IMR-90 (cell line): ENCODE results near the gene TLR10. TPM values are rescaled to one million over a fixed set of nuclear protein-coding genes. Genes with fewer than 3 reads are reported as not detected.

Experiments used
- ATAC-seq: fragments of 200-7000 bp; cut with Tn5 transposase; 2 replicates; pipeline ENCODE4 v1.9.1; 2020; ENCODE audit warnings: low read depth, mild to moderate bottlenecking, moderate library complexity
- BruUV-seq: library from RNA; stranded (reverse); fragments of 400-500 nt; replicated peaks from 2 replicates; lab custom pipeline; 2021; lab: Mats Ljungman, UMichigan
- CTCF ChIA-PET: fragments of 300-600 bp; formaldehyde crosslinking; extraction: SDS; loops from one replicate; lab custom pipeline; 2021; ENCODE audit warnings: antibody characterized with exemption; lab: Yijun Ruan, JAX
- POLR2A ChIA-PET: fragments of 300-600 bp; sonication (Branson Sonifier 250); formaldehyde crosslinking; loops from one replicate; lab custom pipeline; 2022; ENCODE audit warnings: antibody characterized with exemption; ENCODE audit not compliant: unreplicated experiment; lab: Charles Lee
- DNase-seq: peaks from one replicate; pipeline ENCODE4 v3.0.0; 2013
- H2AFZ ChIP-seq: replicated peaks from 2 replicates; pipeline ENCODE3; 2013; ENCODE audit warnings: low read length, mild to moderate bottlenecking; ENCODE audit not compliant: poor library complexity
- H2AK5ac ChIP-seq: 2 replicates; pipeline ENCODE4 v1.6.1; 2013; ENCODE audit warnings: low read depth, low read length, inconsistent platforms
- H2AK9ac ChIP-seq: replicated peaks from 2 replicates; pipeline ENCODE3; 2013; ENCODE audit warnings: mild to moderate bottlenecking, low read depth, low read length, moderate library complexity; ENCODE audit not compliant: poor library complexity
- H2BK120ac ChIP-seq: 2 replicates; pipeline ENCODE4 v1.6.1; 2013; ENCODE audit warnings: low read depth, low read length, inconsistent platforms
- H2BK15ac ChIP-seq: 3 replicates; pipeline ENCODE4 v1.6.1; 2013; ENCODE audit warnings: low read depth, low read length, inconsistent platforms
- H2BK20ac ChIP-seq: 2 replicates; pipeline ENCODE4 v1.6.1; 2013; ENCODE audit warnings: low read depth, mild to moderate bottlenecking, inconsistent platforms, low read length, moderate library complexity
- H2BK5ac ChIP-seq: 2 replicates; pipeline ENCODE4 v1.6.1; 2013; ENCODE audit warnings: mild to moderate bottlenecking, low read depth, low read length, inconsistent platforms; ENCODE audit not compliant: poor library complexity, severe bottlenecking
- H3K14ac ChIP-seq: replicated peaks from 2 replicates; pipeline ENCODE4 v1.6.1; 2013; ENCODE audit warnings: low read depth, low read length, inconsistent platforms
- H3K18ac ChIP-seq: 2 replicates; pipeline ENCODE4 v1.6.1; 2013; ENCODE audit warnings: low read depth, low read length, control low read depth
- H3K23ac ChIP-seq: 2 replicates; pipeline ENCODE4 v1.6.1; 2013; ENCODE audit warnings: low read depth, low read length, inconsistent platforms
- H3K27ac ChIP-seq: 2 replicates; pipeline ENCODE4 v1.5.1; 2013; ENCODE audit warnings: mild to moderate bottlenecking, control low read depth, low read length; ENCODE audit not compliant: insufficient read depth
- H3K27me3 ChIP-seq: 2 replicates; pipeline ENCODE4 v1.6.1; 2013; ENCODE audit warnings: low read length; ENCODE audit not compliant: control insufficient read depth, insufficient read depth
- H3K36me3 ChIP-seq: 2 replicates; pipeline ENCODE4 v1.6.1; 2013; ENCODE audit warnings: low read length, mixed read lengths; ENCODE audit not compliant: control insufficient read depth, insufficient read depth
- H3K4ac ChIP-seq: 2 replicates; pipeline ENCODE4 v1.6.1; 2013; ENCODE audit warnings: low read depth, low read length, inconsistent platforms
- H3K4me1 ChIP-seq: 2 replicates; pipeline ENCODE4 v1.6.1; 2013; ENCODE audit warnings: low read length, mixed read lengths; ENCODE audit not compliant: control insufficient read depth, insufficient read depth
- H3K4me2 ChIP-seq: 2 replicates; pipeline ENCODE4 v1.6.1; 2013; ENCODE audit warnings: low read depth, mild to moderate bottlenecking, control low read depth, low read length, moderate library complexity
- H3K4me3 ChIP-seq: 2 replicates; pipeline ENCODE4 v1.5.1; 2013; ENCODE audit warnings: low read depth, mild to moderate bottlenecking, control low read depth, low read length, moderate library complexity; ENCODE audit not compliant: insufficient read depth
- H3K56ac ChIP-seq: 2 replicates; pipeline ENCODE4 v1.6.1; 2013; ENCODE audit warnings: low read length, inconsistent platforms; ENCODE audit not compliant: insufficient read depth; ENCODE audit errors: extremely low read depth
- H3K79me1 ChIP-seq, 2 experiments: 2 replicates each; pipeline ENCODE4 v1.6.1; 2013; ENCODE audit warnings: low read length in 2 of 2, inconsistent platforms in 1 of 2, low read depth in 1 of 2
- H3K9ac ChIP-seq: 2 replicates; pipeline ENCODE4 v1.6.1; 2013; ENCODE audit warnings: low read depth, low read length, control low read depth
- H3K9me1 ChIP-seq: 2 replicates; pipeline ENCODE4 v1.6.1; 2013; ENCODE audit warnings: low read length, inconsistent platforms; ENCODE audit not compliant: insufficient read depth
- H3K9me3 ChIP-seq: 2 replicates; pipeline ENCODE4 v1.6.1; 2013; ENCODE audit warnings: low read length; ENCODE audit not compliant: control insufficient read depth, insufficient read depth
- H4K20me1 ChIP-seq: 2 replicates; pipeline ENCODE4 v1.6.1; 2013; ENCODE audit warnings: low read length, inconsistent platforms; ENCODE audit not compliant: insufficient read depth
- H4K5ac ChIP-seq: 2 replicates; pipeline ENCODE4 v1.6.1; 2013; ENCODE audit warnings: mild to moderate bottlenecking, low read depth, low read length, control low read depth
- H4K8ac ChIP-seq, 2 experiments: 2 replicates each; pipeline ENCODE4 v1.6.1; 2013; ENCODE audit warnings: low read depth in 2 of 2, low read length in 2 of 2, control low read depth in 1 of 2, inconsistent platforms in 1 of 2
- H4K91ac ChIP-seq: 2 replicates; pipeline ENCODE4 v1.6.1; 2013; ENCODE audit warnings: low read depth, low read length, inconsistent platforms; ENCODE audit not compliant: insufficient read depth
- BHLHE40 ChIP-seq: fragments of 150-350 bp; IDR thresholded peaks from 2 replicates; pipeline ENCODE4 v1.6.1; 2016; ENCODE audit warnings: mild to moderate bottlenecking, low read depth, low read length
- CEBPB ChIP-seq: IDR thresholded peaks from 2 replicates; pipeline ENCODE4 v1.6.1; 2012; ENCODE audit warnings: low read depth, low read length, improper control_type of control experiment
- CHD1 ChIP-seq: IDR thresholded peaks from 2 replicates; pipeline ENCODE4 v1.6.1; 2012; ENCODE audit warnings: low read depth, low read length, improper control_type of control experiment
- FOS ChIP-seq: fragments of 150-350 bp; IDR thresholded peaks from 2 replicates; pipeline ENCODE4 v1.6.1; 2016; ENCODE audit warnings: low read depth, low read length
- MAFK ChIP-seq: IDR thresholded peaks from 2 replicates; pipeline ENCODE4 v1.6.1; 2012; ENCODE audit warnings: low read depth, low read length, improper control_type of control experiment
- MAZ ChIP-seq: IDR thresholded peaks from 2 replicates; pipeline ENCODE4 v1.6.1; 2012; ENCODE audit warnings: low read depth, mild to moderate bottlenecking, low read length, improper control_type of control experiment, moderate library complexity, borderline replicate concordance
- MXI1 ChIP-seq: IDR thresholded peaks from 2 replicates; pipeline ENCODE4 v1.6.1; 2012; ENCODE audit warnings: low read depth, mild to moderate bottlenecking, low read length, moderate library complexity, borderline replicate concordance
- NFE2L2 ChIP-seq: fragments of 150-350 bp; IDR thresholded peaks from 2 replicates; pipeline ENCODE4 v1.6.1; 2016; ENCODE audit warnings: low read depth, mild to moderate bottlenecking, low read length
- POLR2A ChIP-seq: IDR thresholded peaks from 2 replicates; pipeline ENCODE4 v1.6.1; 2012; ENCODE audit warnings: mild to moderate bottlenecking, low read depth, low read length
- RAD21 ChIP-seq: IDR thresholded peaks from 2 replicates; pipeline ENCODE4 v1.6.1; 2012; ENCODE audit warnings: low read length, improper control_type of control experiment
- RCOR1 ChIP-seq: IDR thresholded peaks from 2 replicates; pipeline ENCODE4 v1.6.1; 2012; ENCODE audit warnings: mild to moderate bottlenecking, low read length, improper control_type of control experiment; ENCODE audit not compliant: insufficient replicate concordance
- RFX5 ChIP-seq: IDR thresholded peaks from 2 replicates; pipeline ENCODE4 v1.8.0; 2012; ENCODE audit warnings: low read depth, mild to moderate bottlenecking, low read length, moderate library complexity
- SMC3 ChIP-seq: fragments of 150-350 bp; IDR thresholded peaks from 2 replicates; pipeline ENCODE4 v1.6.1; 2016; ENCODE audit warnings: low read depth, mild to moderate bottlenecking, antibody characterized with exemption, low read length, moderate library complexity
- WGBS, 2 experiments: methylation state at CpG; one replicate each; pipeline versions ENCODE4 v1.1.5 to v1.1.7; 2013; ENCODE audit warnings: missing lambda C conversion rate in 2 of 2; ENCODE audit not compliant: insufficient read length in 1 of 2; ENCODE audit errors: extremely low coverage in 2 of 2; 5-methylcytosine and 5-hydroxymethylcytosine counted together
- dilution Hi-C: fragments of 300-500 bp; cut with HindIII; formaldehyde crosslinking; loops from one replicate; pipeline ENCODE4 v1.14.3; 2018; ENCODE audit warnings: low sequenced_read_pairs; ENCODE audit not compliant: unreplicated experiment
- in situ Hi-C: fragments of 300-500 bp; cut with MboI; formaldehyde crosslinking; loops from 3 replicates; pipeline ENCODE4 v1.14.3; 2019; ENCODE audit warnings: low sequenced_read_pairs, inconsistent platforms, mixed read lengths
- intact Hi-C: fragments of 100-400 bp; cut with micrococcal nuclease; formaldehyde crosslinking; loops from 2 replicates; pipeline ENCODE4 v1.10.0; 2022
- polyA plus RNA-seq, 3 experiments: library from polyadenylated mRNA; depleted of rRNA; stranded (reverse); fragments of >200 nt; gene quantifications; 2 replicates each; pipeline ENCODE4 v1.2.3, GENCODE V29; 2012; ENCODE audit warnings: low replicate concordance in 1 of 3
- total RNA-seq: library from RNA; depleted of rRNA; stranded (reverse); fragments of >200 nt; gene quantifications from 2 replicates; pipeline ENCODE4 v1.2.3, GENCODE V29; 2012
- TF ChIP-seq, protein P1 (sequence below): fragments of 150-350 bp; IDR thresholded peaks from 2 replicates; pipeline ENCODE4 v1.6.1; 2016; ENCODE audit warnings: low read depth, mild to moderate bottlenecking, low read length, moderate library complexity, borderline replicate concordance
- TF ChIP-seq, protein P2 (sequence below): fragments of 150-350 bp; IDR thresholded peaks from 2 replicates; pipeline ENCODE4 v1.6.1; 2017; ENCODE audit warnings: mild to moderate bottlenecking, antibody characterized with exemption, low read length, low read depth
- TF ChIP-seq, protein P3 (sequence below): conservative IDR thresholded peaks from 2 replicates; pipeline ENCODE4 v1.5.1; 2012; ENCODE audit warnings: mild to moderate bottlenecking, low read depth, low read length, improper control_type of control experiment

TLR10 gene
- total and polyA plus RNA-seq, 2 of the 4 experiments (the other 2 are of a cell fraction) = not detected

DNA sequence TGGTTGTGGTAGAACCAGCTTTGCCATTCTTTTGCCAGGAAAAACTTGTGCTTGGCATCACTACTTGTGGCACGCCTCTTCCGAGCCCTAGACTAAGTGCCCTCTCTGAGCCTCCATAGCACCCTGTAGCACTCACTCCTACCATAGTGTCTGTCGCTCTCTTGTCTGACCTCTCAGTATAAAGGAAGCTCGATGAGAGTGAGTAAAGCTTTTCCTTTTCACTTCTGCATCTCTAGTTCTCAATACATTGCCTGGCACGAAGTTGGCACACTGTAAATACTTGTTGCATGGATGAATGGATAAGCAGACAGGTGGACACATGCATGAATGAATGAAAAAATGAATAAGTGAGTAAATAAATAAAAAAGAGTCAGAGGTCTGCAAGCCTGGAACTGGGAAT lies 48.3 kb downstream of the TLR10 start:
- ChIA-PET POLR2A (no interaction called here), CTCF (interaction anchor here (0.6 to 1.0 kb wide), 2 partner anchors 23 to 555 kb away, joined by 3 to 4 read pairs; no protein-coding TSS in a partner anchor)
- H3K4me3 ChIP-seq = no peak overlapping the region
- H3K56ac ChIP-seq = no peak overlapping the region
- H3K23ac ChIP-seq = no peak overlapping the region
- H3K4me2 ChIP-seq = no peak overlapping the region
- H3K9me1 ChIP-seq = 0 out of 2 replicates have a peak, but pooled peaks cover 3% of the 10 kb centered on the region
- no peak overlapping the region for H3K27ac ChIP-seq
- no peak overlapping the region for H2BK120ac ChIP-seq
- no peak overlapping the region for H2BK15ac ChIP-seq
- no peak overlapping the region for H3K14ac ChIP-seq
- no peak overlapping the region for H3K9ac ChIP-seq
- no peak overlapping the region for H3K4ac ChIP-seq
- peak overlapping the region; percentile 7 for H2AK9ac ChIP-seq
- in situ Hi-C loops (loop anchor here (5.0 kb wide), 2 partner anchors 552 to 672 kb away; no protein-coding TSS in a partner anchor), dilution Hi-C loops (no loop called here), intact Hi-C loops (loop anchor here (10.0 kb wide), 1 partner anchor 930 kb away; no protein-coding TSS in a partner anchor)
- TF ChIP-seq CEBPB = no peak
- no peak for TF ChIP-seq POLR2A
- TF ChIP-seq FOS = no peak
- TF ChIP-seq SMC3 = no peak
- no peak for TF ChIP-seq RCOR1
- TF ChIP-seq, protein P1, sequence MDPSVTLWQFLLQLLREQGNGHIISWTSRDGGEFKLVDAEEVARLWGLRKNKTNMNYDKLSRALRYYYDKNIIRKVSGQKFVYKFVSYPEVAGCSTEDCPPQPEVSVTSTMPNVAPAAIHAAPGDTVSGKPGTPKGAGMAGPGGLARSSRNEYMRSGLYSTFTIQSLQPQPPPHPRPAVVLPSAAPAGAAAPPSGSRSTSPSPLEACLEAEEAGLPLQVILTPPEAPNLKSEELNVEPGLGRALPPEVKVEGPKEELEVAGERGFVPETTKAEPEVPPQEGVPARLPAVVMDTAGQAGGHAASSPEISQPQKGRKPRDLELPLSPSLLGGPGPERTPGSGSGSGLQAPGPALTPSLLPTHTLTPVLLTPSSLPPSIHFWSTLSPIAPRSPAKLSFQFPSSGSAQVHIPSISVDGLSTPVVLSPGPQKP = no peak
- no peak for TF ChIP-seq BHLHE40
- no peak for TF ChIP-seq CHD1
- TF ChIP-seq, protein P2, sequence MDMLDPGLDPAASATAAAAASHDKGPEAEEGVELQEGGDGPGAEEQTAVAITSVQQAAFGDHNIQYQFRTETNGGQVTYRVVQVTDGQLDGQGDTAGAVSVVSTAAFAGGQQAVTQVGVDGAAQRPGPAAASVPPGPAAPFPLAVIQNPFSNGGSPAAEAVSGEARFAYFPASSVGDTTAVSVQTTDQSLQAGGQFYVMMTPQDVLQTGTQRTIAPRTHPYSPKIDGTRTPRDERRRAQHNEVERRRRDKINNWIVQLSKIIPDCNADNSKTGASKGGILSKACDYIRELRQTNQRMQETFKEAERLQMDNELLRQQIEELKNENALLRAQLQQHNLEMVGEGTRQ = no peak
- no peak for TF ChIP-seq MAZ
- TF ChIP-seq MXI1 = no peak
- no peak for TF ChIP-seq MAFK
- no peak for TF ChIP-seq NFE2L2
- TF ChIP-seq, protein P3, sequence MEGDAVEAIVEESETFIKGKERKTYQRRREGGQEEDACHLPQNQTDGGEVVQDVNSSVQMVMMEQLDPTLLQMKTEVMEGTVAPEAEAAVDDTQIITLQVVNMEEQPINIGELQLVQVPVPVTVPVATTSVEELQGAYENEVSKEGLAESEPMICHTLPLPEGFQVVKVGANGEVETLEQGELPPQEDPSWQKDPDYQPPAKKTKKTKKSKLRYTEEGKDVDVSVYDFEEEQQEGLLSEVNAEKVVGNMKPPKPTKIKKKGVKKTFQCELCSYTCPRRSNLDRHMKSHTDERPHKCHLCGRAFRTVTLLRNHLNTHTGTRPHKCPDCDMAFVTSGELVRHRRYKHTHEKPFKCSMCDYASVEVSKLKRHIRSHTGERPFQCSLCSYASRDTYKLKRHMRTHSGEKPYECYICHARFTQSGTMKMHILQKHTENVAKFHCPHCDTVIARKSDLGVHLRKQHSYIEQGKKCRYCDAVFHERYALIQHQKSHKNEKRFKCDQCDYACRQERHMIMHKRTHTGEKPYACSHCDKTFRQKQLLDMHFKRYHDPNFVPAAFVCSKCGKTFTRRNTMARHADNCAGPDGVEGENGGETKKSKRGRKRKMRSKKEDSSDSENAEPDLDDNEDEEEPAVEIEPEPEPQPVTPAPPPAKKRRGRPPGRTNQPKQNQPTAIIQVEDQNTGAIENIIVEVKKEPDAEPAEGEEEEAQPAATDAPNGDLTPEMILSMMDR = no peak
- no peak for TF ChIP-seq RFX5
- no peak for TF ChIP-seq RAD21
- H4K8ac ChIP-seq = no peak overlapping the region
- ATAC-seq (no peak), DNase-seq (no peak)
- no peaks in the 10 kb centered on the region for H3K9me3 ChIP-seq
- H2AK5ac ChIP-seq = no peak overlapping the region; the same call in 1 of the 2 replicates
- H3K18ac ChIP-seq = no peak overlapping the region
- no peaks in the 10 kb centered on the region for H3K36me3 ChIP-seq
- no peaks in the 10 kb centered on the region for H3K79me1 ChIP-seq
- no TSS peak for BruUV-seq
- H4K91ac ChIP-seq = no peak overlapping the region
- no peak overlapping the region for H2BK5ac ChIP-seq
- H2AFZ ChIP-seq = no peak overlapping the region
- H4K5ac ChIP-seq = no peak overlapping the region
- peaks cover 7% of the 10 kb centered on the region for H3K27me3 ChIP-seq
- H2BK20ac ChIP-seq = no peak overlapping the region
- H3K4me1 ChIP-seq = peaks cover 3% of the 10 kb centered on the region; the same call in 1 of the 2 replicates
- WGBS, 2 experiments = no CpG with 5 or more reads among the region's 5 CpGs
- H4K20me1 ChIP-seq = 0 out of 2 replicates have a peak, but pooled peaks cover 6% of the 10 kb centered on the region
